T-helper 1 cell treated with Interleukin-12 subunit alpha and Interleukin-12 subunit beta and Interleukin-4 antibody, amounts not matched to agents 30 ng/mL and 1 ng/mL, for 36 hours (primary cell): ENCODE results near the gene OR6K3. TPM values are rescaled to one million over a fixed set of nuclear protein-coding genes. Genes with fewer than 3 reads are reported as not detected.

ENCODE experiments used
- intact Hi-C: fragments of 100-400 bp; cut with micrococcal nuclease; formaldehyde crosslinking; loops from one replicate; pipeline ENCODE4 v1.15.1; 2024
- total RNA-seq: library from RNA; stranded (reverse); gene quantifications from 2 replicates; pipeline ENCODE4 v1.2.3, GENCODE V29; 2022

The OR6K3 gene
- total RNA-seq, 1 donor from 2014 or later: not detected

- intact Hi-C loops: no loop called here
Measured at GRCh38 chr1:158687037-158687436, 33.5 kb downstream of the OR6K3 start.

GRCh38 chr1:158686111-158687009 is 34.2 kb downstream of the OR6K3 start, which contains the start of gene SPTA1:
SPTA1 (minus strand) TSS chr1:158686715; CDS start chr1:158686517, 198 bp downstream.
- intact Hi-C loops: no loop called here

GRCh38 chr1:158685085-158685484 is 35.4 kb downstream of the OR6K3 start:
- intact Hi-C loops: no loop called here

GRCh38 chr1:158681606-158682005 is 38.9 kb downstream of the OR6K3 start:
- intact Hi-C loops: no loop called here

GRCh38 chr1:158679289-158679688 is 41.2 kb downstream of the OR6K3 start:
- intact Hi-C loops: no loop called here

- intact Hi-C loops: no loop called here
Measured at GRCh38 chr1:158675563-158676323, 44.8 kb downstream of the OR6K3 start.

GRCh38 chr1:158674302-158674701 is 46.2 kb downstream of the OR6K3 start:
- intact Hi-C loops: no loop called here

Other genes starting within 250 kb of the OR6K3 start
- not detected in 2 replicates for gene OR10R2, start 248.5 kb downstream of the OR6K3 start, total RNA-seq
- not detected in 2 replicates for gene OR6Y1, start 166.3 kb downstream of the OR6K3 start, total RNA-seq
- not detected in 2 replicates for gene OR6P1, start 150.1 kb downstream of the OR6K3 start, total RNA-seq
- not detected in 2 replicates for gene OR10X1, start 140.8 kb downstream of the OR6K3 start, total RNA-seq
- gene OR10Z1, start 115.5 kb downstream of the OR6K3 start, total RNA-seq: not detected in 2 replicates
- gene SPTA1, start 34.0 kb downstream of the OR6K3 start, total RNA-seq: not detected in 2 replicates
- not detected in 2 replicates for gene OR6K2, start 20.1 kb downstream of the OR6K3 start, total RNA-seq
- not detected in 2 replicates for gene OR6K6, start 34.0 kb upstream of the OR6K3 start, total RNA-seq
- gene OR6N1, start 51.5 kb upstream of the OR6K3 start, total RNA-seq: not detected in 2 replicates
- gene OR6N2, start 60.5 kb upstream of the OR6K3 start, total RNA-seq: not detected in 2 replicates
- gene MNDA, start 110.6 kb upstream of the OR6K3 start, total RNA-seq: not detected in 2 replicates
- gene PYHIN1, start 210.8 kb upstream of the OR6K3 start, total RNA-seq: 35.3 and 36.2 TPM in 2 replicates